Activated T-helper 17 cell treated with anti-CD3 and anti-CD28 coated beads, Interleukin-2, amount 50 U/mL, for 72 hours (primary cell): ENCODE measurements around the gene KLF9. TPM values are rescaled to one million over a fixed set of nuclear protein-coding genes. Genes with fewer than 3 reads are reported as not detected.

Experiments used
- ATAC-seq: fragments of 150-1000 bp; cut with Tn5 transposase; replicated peaks from 2 replicates; pipeline ENCODE4 v1.10.0; 2021; ENCODE audit warnings: mild to moderate bottlenecking, moderate library complexity
- H3K27ac Mint-ChIP-seq: one replicate; pipeline ENCODE4 v1.8.0; 2022; ENCODE audit warnings: mixed read lengths
- H3K27me3 Mint-ChIP-seq: one replicate; pipeline ENCODE4 v1.8.0; 2022; ENCODE audit warnings: mixed read lengths
- H3K36me3 Mint-ChIP-seq: one replicate; pipeline ENCODE4 v1.8.0; 2022; ENCODE audit warnings: low read depth, mild to moderate bottlenecking, mixed read lengths
- H3K4me1 Mint-ChIP-seq: one replicate; pipeline ENCODE4 v1.8.0; 2022; ENCODE audit warnings: mixed read lengths
- H3K4me3 Mint-ChIP-seq: one replicate; pipeline ENCODE4 v1.8.0; 2022; ENCODE audit warnings: mild to moderate bottlenecking, mixed read lengths
- H3K9me3 Mint-ChIP-seq: one replicate; pipeline ENCODE4 v1.8.0; 2022; ENCODE audit warnings: mixed read lengths
- total RNA-seq, 2 donors: library from RNA; stranded (reverse); gene quantifications; one replicate each; pipeline ENCODE4 v1.2.3, GENCODE V29; 2022

The KLF9 gene
- total RNA-seq, 2 donors from 2014 or later, result 9.1 to 19.0 TPM

- Mint-ChIP-seq H3K4me3 (peak overlapping the region; percentile 2), H3K4me1 (peaks cover 6% of the 10 kb centered on the region), H3K27ac (peak overlapping the region; percentile 25), H3K9me3 (no peaks in the 10 kb centered on the region), H3K27me3 (no peaks in the 10 kb centered on the region), H3K36me3 (no peaks in the 10 kb centered on the region)
- ATAC-seq, result peak; percentile 59
These were observed 24.0 kb upstream of the KLF9 start for GRCh38 chr9:70438341-70438928.

GRCh38 chr9:70435948-70436347 is 21.5 kb upstream of the KLF9 start:
- no peaks in the 10 kb centered on the region for H3K27me3 Mint-ChIP-seq
- no peaks in the 10 kb centered on the region for H3K36me3 Mint-ChIP-seq
- ATAC-seq, result no peak
- H3K4me1 Mint-ChIP-seq, result peaks cover 6% of the 10 kb centered on the region
- H3K27ac Mint-ChIP-seq, result no peak overlapping the region
- no peak overlapping the region for H3K4me3 Mint-ChIP-seq
- H3K9me3 Mint-ChIP-seq, result no peaks in the 10 kb centered on the region

- no peaks in the 10 kb centered on the region for H3K36me3 Mint-ChIP-seq
- no peaks in the 10 kb centered on the region for H3K4me1 Mint-ChIP-seq
These were observed 15.4 kb upstream of the KLF9 start for GRCh38 chr9:70429899-70430298.

GRCh38 chr9:70428781-70429180 is 14.3 kb upstream of the KLF9 start:
- no peak overlapping the region for H3K27ac Mint-ChIP-seq
- H3K4me1 Mint-ChIP-seq, result no peaks in the 10 kb centered on the region
- ATAC-seq, result no peak
- no peaks in the 10 kb centered on the region for H3K9me3 Mint-ChIP-seq
- no peaks in the 10 kb centered on the region for H3K27me3 Mint-ChIP-seq
- no peaks in the 10 kb centered on the region for H3K36me3 Mint-ChIP-seq
- no peak overlapping the region for H3K4me3 Mint-ChIP-seq

More at GRCh38 chr9:70429899-70430298, 15.4 kb upstream of the KLF9 start:
- no peaks in the 10 kb centered on the region for H3K9me3 Mint-ChIP-seq
- no peak overlapping the region for H3K27ac Mint-ChIP-seq
- no peaks in the 10 kb centered on the region for H3K27me3 Mint-ChIP-seq
- no peak for ATAC-seq
- H3K4me3 Mint-ChIP-seq, result no peak overlapping the region

- peaks cover 6% of the 10 kb centered on the region for H3K4me1 Mint-ChIP-seq
- no peaks in the 10 kb centered on the region for H3K27me3 Mint-ChIP-seq
- H3K4me3 Mint-ChIP-seq, result no peak overlapping the region
- H3K27ac Mint-ChIP-seq, result no peak overlapping the region
- H3K9me3 Mint-ChIP-seq, result no peaks in the 10 kb centered on the region
- no peaks in the 10 kb centered on the region for H3K36me3 Mint-ChIP-seq
- ATAC-seq, result no peak
These were observed 12.9 kb upstream of the KLF9 start for GRCh38 chr9:70427161-70427945.

- H3K9me3 Mint-ChIP-seq, result no peaks in the 10 kb centered on the region
- no peak overlapping the region for H3K27ac Mint-ChIP-seq
- no peaks in the 10 kb centered on the region for H3K36me3 Mint-ChIP-seq
- no peaks in the 10 kb centered on the region for H3K27me3 Mint-ChIP-seq
- ATAC-seq, result no peak
- H3K4me3 Mint-ChIP-seq, result no peak overlapping the region
- peaks cover 21% of the 10 kb centered on the region for H3K4me1 Mint-ChIP-seq
These were observed 10.7 kb upstream of the KLF9 start for GRCh38 chr9:70425192-70425591.

- Mint-ChIP-seq H3K9me3 (no peaks in the 10 kb centered on the region), H3K27ac (peak overlapping the region; percentile 96), H3K36me3 (peaks cover 9% of the 10 kb centered on the region), H3K4me3 (peak overlapping the region; percentile 88), H3K4me1 (peaks cover 21% of the 10 kb centered on the region), H3K27me3 (no peaks in the 10 kb centered on the region)
- ATAC-seq, result no peak
These were observed 8.1 kb upstream of the KLF9 start for GRCh38 chr9:70422371-70423043.

GRCh38 chr9:70421272-70422180 is 7.1 kb upstream of the KLF9 start:
- H3K27me3 Mint-ChIP-seq, result no peaks in the 10 kb centered on the region
- H3K27ac Mint-ChIP-seq, result peak overlapping the region; percentile 96
- no peaks in the 10 kb centered on the region for H3K9me3 Mint-ChIP-seq
- H3K36me3 Mint-ChIP-seq, result peaks cover 9% of the 10 kb centered on the region
- ATAC-seq, result no peak
- H3K4me1 Mint-ChIP-seq, result peaks cover 21% of the 10 kb centered on the region
- peak overlapping the region; percentile 88 for H3K4me3 Mint-ChIP-seq

- Mint-ChIP-seq H3K4me3 (peak overlapping the region; percentile 88), H3K4me1 (peaks cover 21% of the 10 kb centered on the region), H3K27ac (peak overlapping the region; percentile 96), H3K9me3 (no peaks in the 10 kb centered on the region), H3K36me3 (peaks cover 9% of the 10 kb centered on the region), H3K27me3 (no peaks in the 10 kb centered on the region)
- ATAC-seq, result peak; percentile 45
These were observed 6.2 kb upstream of the KLF9 start for GRCh38 chr9:70420441-70421271.

GRCh38 chr9:70419556-70420440 is 5.3 kb upstream of the KLF9 start:
- Mint-ChIP-seq H3K9me3 (no peaks in the 10 kb centered on the region), H3K4me1 (peaks cover 21% of the 10 kb centered on the region), H3K27me3 (no peaks in the 10 kb centered on the region), H3K4me3 (peak overlapping the region; percentile 88), H3K27ac (peak overlapping the region; percentile 96), H3K36me3 (peaks cover 9% of the 10 kb centered on the region)
- peak; percentile 60 for ATAC-seq

GRCh38 chr9:70418822-70419555 is 4.5 kb upstream of the KLF9 start:
- H3K4me3 Mint-ChIP-seq, result peak overlapping the region; percentile 88
- peak; percentile 43 for ATAC-seq
- H3K4me1 Mint-ChIP-seq, result peaks cover 28% of the 10 kb centered on the region
- H3K27ac Mint-ChIP-seq, result peak overlapping the region; percentile 96
- H3K9me3 Mint-ChIP-seq, result no peaks in the 10 kb centered on the region
- peaks cover 14% of the 10 kb centered on the region for H3K36me3 Mint-ChIP-seq
- no peaks in the 10 kb centered on the region for H3K27me3 Mint-ChIP-seq

- Mint-ChIP-seq H3K36me3 (peaks cover 43% of the 10 kb centered on the region), H3K27ac (no peak overlapping the region), H3K4me1 (peaks cover 10% of the 10 kb centered on the region), H3K9me3 (no peaks in the 10 kb centered on the region), H3K27me3 (no peaks in the 10 kb centered on the region), H3K4me3 (peak overlapping the region; percentile 97)
- ATAC-seq, result no peak
These were observed 1.0 kb upstream of the KLF9 start for GRCh38 chr9:70415476-70415875.
